ENCODE measurements around the gene VPS11. TPM values are rescaled to one million over a fixed set of nuclear protein-coding genes. Genes with fewer than 3 reads are reported as not detected.

VPS11 gene
- total RNA-seq, 1 donor from 2014 or later: 34.8 TPM

GRCh38 chr11:119085437-119085847 lies 17.8 kb downstream of the VPS11 start:
- peak overlapping the region; percentile 99 for H3K4me3 Mint-ChIP-seq
- H3K9me3 Mint-ChIP-seq: no peaks in the 10 kb centered on the region
- TF ChIP-seq CTCF (conservative IDR thresholded peaks at IDR 0.05): no peak
- peaks cover 19% of the 10 kb centered on the region for H3K4me1 Mint-ChIP-seq (ENCODE audit: unreplicated experiment)
- peak overlapping the region; percentile 96 for H3K27ac Mint-ChIP-seq
- no peak for DNase-seq (ENCODE audit: extremely low spot score, unreplicated experiment)
- no peaks in the 10 kb centered on the region for H3K27me3 Mint-ChIP-seq
- no peaks in the 10 kb centered on the region for H3K36me3 Mint-ChIP-seq

GRCh38 chr11:119087123-119087522 lies 19.5 kb downstream of the VPS11 start:
- H3K4me3 Mint-ChIP-seq: peak overlapping the region; percentile 73
- no peaks in the 10 kb centered on the region for H3K9me3 Mint-ChIP-seq
- peaks cover 22% of the 10 kb centered on the region for H3K4me1 Mint-ChIP-seq (ENCODE audit: unreplicated experiment)
- no peak for DNase-seq (ENCODE audit: extremely low spot score, unreplicated experiment)
- peak overlapping the region; percentile 66 for H3K27ac Mint-ChIP-seq
- H3K27me3 Mint-ChIP-seq: no peaks in the 10 kb centered on the region
- TF ChIP-seq CTCF (conservative IDR thresholded peaks at IDR 0.05): no peak
- H3K36me3 Mint-ChIP-seq: no peaks in the 10 kb centered on the region

- Mint-ChIP-seq H3K4me1 (ENCODE audit: unreplicated experiment) (peaks cover 28% of the 10 kb centered on the region), H3K4me3 (no peak overlapping the region), H3K27ac (no peak overlapping the region), H3K36me3 (peaks cover 4% of the 10 kb centered on the region), H3K9me3 (no peaks in the 10 kb centered on the region), H3K27me3 (no peaks in the 10 kb centered on the region)
- no peak for TF ChIP-seq CTCF (conservative IDR thresholded peaks at IDR 0.05)
- DNase-seq (ENCODE audit: extremely low spot score, unreplicated experiment): no peak
These were observed 20.2 kb downstream of the VPS11 start for GRCh38 chr11:119087747-119088241.

GRCh38 chr11:119088406-119088805 lies 20.8 kb downstream of the VPS11 start:
- no peak for DNase-seq (ENCODE audit: extremely low spot score, unreplicated experiment)
- TF ChIP-seq CTCF (conservative IDR thresholded peaks at IDR 0.05): no peak
- Mint-ChIP-seq H3K27me3 (no peaks in the 10 kb centered on the region), H3K4me3 (no peak overlapping the region), H3K4me1 (ENCODE audit: unreplicated experiment) (peaks cover 31% of the 10 kb centered on the region), H3K9me3 (no peaks in the 10 kb centered on the region), H3K27ac (no peak overlapping the region), H3K36me3 (peaks cover 6% of the 10 kb centered on the region)

GRCh38 chr11:119089319-119089718 lies 21.7 kb downstream of the VPS11 start:
- DNase-seq (ENCODE audit: extremely low spot score, unreplicated experiment): no peak
- Mint-ChIP-seq H3K4me3 (no peak overlapping the region), H3K27me3 (no peaks in the 10 kb centered on the region), H3K36me3 (peaks cover 12% of the 10 kb centered on the region), H3K9me3 (no peaks in the 10 kb centered on the region), H3K4me1 (ENCODE audit: unreplicated experiment) (peaks cover 35% of the 10 kb centered on the region), H3K27ac (peak overlapping the region; percentile 8)
- TF ChIP-seq CTCF (conservative IDR thresholded peaks at IDR 0.05): no peak

GRCh38 chr11:119091178-119091577 lies 23.6 kb downstream of the VPS11 start:
- DNase-seq (ENCODE audit: extremely low spot score, unreplicated experiment): no peak
- Mint-ChIP-seq H3K4me3 (no peak overlapping the region), H3K27ac (no peak overlapping the region), H3K4me1 (ENCODE audit: unreplicated experiment) (peaks cover 32% of the 10 kb centered on the region), H3K9me3 (no peaks in the 10 kb centered on the region), H3K36me3 (peaks cover 17% of the 10 kb centered on the region), H3K27me3 (no peaks in the 10 kb centered on the region)
- TF ChIP-seq CTCF (conservative IDR thresholded peaks at IDR 0.05): no peak
